ENCODE data around the gene NCOA7. TPM values are rescaled to one million over a fixed set of nuclear protein-coding genes. Genes with fewer than 3 reads are reported as not detected.

NCOA7 gene
- total and polyA plus RNA-seq, 9 of the 15 experiments (the other 6 are each of a cell fraction or from before 2014, with no cell fraction given), result 5.8 to 14.6 (median 9.3) TPM

DNA sequence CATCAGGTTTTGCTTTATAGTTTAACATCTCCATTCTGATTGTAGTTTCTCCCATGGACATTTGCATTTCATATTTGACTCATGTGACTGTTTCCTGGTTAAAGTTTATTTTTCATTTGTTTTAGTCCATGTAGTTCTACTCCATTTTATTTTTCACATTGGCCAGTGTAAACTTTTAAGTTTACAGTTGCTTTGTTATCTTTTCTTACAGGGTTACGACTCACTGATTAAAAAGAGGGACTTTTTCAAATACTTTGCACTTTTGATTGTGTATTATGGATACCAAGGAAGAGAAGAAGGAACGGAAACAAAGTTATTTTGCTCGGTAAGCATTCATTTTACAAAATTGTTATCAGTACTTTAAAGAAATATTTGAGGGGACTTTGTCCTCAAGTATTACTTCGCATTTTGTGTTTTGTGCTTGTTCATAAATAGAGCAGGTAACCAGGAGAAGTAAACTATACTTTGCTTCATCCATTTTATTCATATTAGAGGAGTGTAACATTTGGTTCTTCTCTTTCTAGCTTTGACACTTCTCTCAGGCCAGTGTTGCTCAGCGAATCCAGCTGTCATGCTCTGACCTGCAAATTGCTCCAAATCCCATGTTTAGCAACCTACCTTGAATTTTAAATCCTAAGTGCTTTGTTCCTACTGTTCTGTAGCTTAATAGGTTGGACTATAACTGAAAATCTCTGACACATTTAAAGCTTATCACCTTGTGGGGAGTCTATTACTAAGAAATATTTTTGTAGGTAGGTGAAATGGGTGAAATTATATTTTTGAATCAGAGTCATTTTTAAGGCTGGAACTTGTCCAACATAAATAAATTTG lies 24.5 kb downstream of the NCOA7 start:
- H2AFZ ChIP-seq (ENCODE audit: low read depth, low read length), result peak overlapping the region; percentile 35
- ChIA-PET POLR2A (no interaction called here), CTCF (ENCODE audit: low intra/inter-chr PET ratio) (no interaction called here)
- ATAC-seq (no peak), DNase-seq (ENCODE audit: extremely low read depth in 1 of 4, low spot score in 3 of 4) (no peak), FAIRE-seq (peak; percentile 44)
- H3K9ac ChIP-seq (ENCODE audit: insufficient read depth in 1 of 2, low read depth in 2 of 2, low read length in 2 of 2), result peak overlapping the region in 1 of 2 experiments; percentile 24; a peak in 2 of 4 replicates
- no peaks in the 10 kb centered on the region for H3K27me3 ChIP-seq (ENCODE audit: control insufficient read depth in 2 of 2, insufficient read depth in 2 of 2, low read length in 2 of 2)
- 41% methylated on average over 5 of the region's 5 CpGs for WGBS (ENCODE audit: insufficient coverage, low coverage, missing lambda C conversion rate)
- H3K36me3 ChIP-seq (ENCODE audit: control insufficient read depth, insufficient read depth, low read length), result peaks cover 11% of the 10 kb centered on the region
- H3K9me1 ChIP-seq (ENCODE audit: control insufficient read depth, insufficient read depth, low read length), result peaks cover 8% of the 10 kb centered on the region
- in situ Hi-C loops (cut with MboI) (no loop called here), intact Hi-C loops (cut with micrococcal nuclease) (no loop called here)
- peaks cover 17% of the 10 kb centered on the region; the same call in 2 of the 3 replicates for H3K79me2 ChIP-seq (ENCODE audit: control insufficient read depth, insufficient read depth, low read length)
- no peak overlapping the region for H3K4me3 ChIP-seq
- BruUV-seq (replicated peaks), result no TSS peak
- no peaks in the 10 kb centered on the region for H3K9me3 ChIP-seq (replicated peaks; ENCODE audit: control insufficient read depth, insufficient read depth, low read depth, low read length)
- no peak for TF ChIP-seq U2AF1 (optimal IDR thresholded peaks at IDR 0.05; ENCODE audit: low read depth, low read length)
- peak; percentile 9; the same call in 1 of the 2 replicates for TF ChIP-seq ARID1B (IDR thresholded peaks at IDR 0.05)
- no peak for TF ChIP-seq NONO (IDR thresholded peaks at IDR 0.05; ENCODE audit: low read depth in 2 of 2, low read length in 1 of 2)
- TF ChIP-seq ZFP91 (CRISPR knock-in tag; IDR thresholded peaks at IDR 0.05), result no peak
- H3K27ac ChIP-seq (ENCODE audit: extremely low read depth, low read depth, low read length), result peak overlapping the region; percentile 14; the same call in 1 of the 3 replicates
- H3K4me2 ChIP-seq (ENCODE audit: insufficient read depth, low read length), result no peak overlapping the region
- H4K20me1 ChIP-seq (replicated peaks; ENCODE audit: control insufficient read depth, insufficient read depth, low read length), result no peaks in the 10 kb centered on the region
- H3K4me1 ChIP-seq (replicated peaks in 1 of 2; ENCODE audit: control insufficient read depth in 2 of 2, insufficient read depth in 2 of 2, low read length in 2 of 2), result peaks cover 14 to 47% of the 10 kb centered on the region in 2 experiments; a peak in 4 of 5 replicates
